GM23248 (cell line): ENCODE data around the gene C2CD4C. TPM values are rescaled to one million over a fixed set of nuclear protein-coding genes. Genes with fewer than 3 reads are reported as not detected.
"Not testable (repeated sequence)": the region's sequence is repeated elsewhere in the genome, so short reads cannot be mapped to it uniquely, and the experiment has no call there.

ENCODE experiments used
- DNase-seq: peaks from one replicate; pipeline ENCODE4 v3.0.0-alpha.2; 2015
- H2AFZ ChIP-seq: fragments of 200-600 bp; sonication (generic); 2 replicates; pipeline ENCODE4 v1.6.1; 2016; ENCODE audit warnings: antibody characterized with exemption
- H3F3A ChIP-seq: fragments of 200-600 bp; sonication (generic); 2 replicates; pipeline ENCODE4 v1.6.1; 2016; ENCODE audit warnings: mild to moderate bottlenecking, antibody characterized with exemption, mixed run types; ENCODE audit not compliant: insufficient read depth
- H3K27ac ChIP-seq: fragments of 200-600 bp; sonication (generic); 2 replicates; pipeline ENCODE4 v1.5.1; 2016; ENCODE audit warnings: mild to moderate bottlenecking
- H3K27me3 ChIP-seq: fragments of 200-600 bp; sonication (generic); replicated peaks from 2 replicates; pipeline ENCODE4 v1.6.1; 2016; ENCODE audit warnings: mild to moderate bottlenecking; ENCODE audit not compliant: insufficient read depth
- H3K36me3 ChIP-seq: fragments of 200-600 bp; sonication (generic); 2 replicates; pipeline ENCODE4 v1.6.1; 2016; ENCODE audit warnings: low read depth, mild to moderate bottlenecking
- H3K4me1 ChIP-seq: fragments of 200-600 bp; sonication (generic); 2 replicates; pipeline ENCODE4 v1.6.1; 2016; ENCODE audit warnings: mild to moderate bottlenecking; ENCODE audit not compliant: insufficient read depth
- H3K4me2 ChIP-seq: fragments of 200-600 bp; sonication (generic); one replicate; pipeline ENCODE4 v1.6.1; 2016; ENCODE audit warnings: mild to moderate bottlenecking; ENCODE audit not compliant: unreplicated experiment
- H3K4me3 ChIP-seq: fragments of 200-600 bp; sonication (generic); 2 replicates; pipeline ENCODE4 v1.5.1; 2016; ENCODE audit warnings: mild to moderate bottlenecking
- H3K79me2 ChIP-seq: fragments of 200-600 bp; sonication (generic); 2 replicates; pipeline ENCODE4 v1.6.1; 2016; ENCODE audit warnings: mild to moderate bottlenecking; ENCODE audit not compliant: insufficient read depth
- H3K9ac ChIP-seq: fragments of 200-600 bp; sonication (generic); 2 replicates; pipeline ENCODE4 v1.6.1; 2016; ENCODE audit warnings: mild to moderate bottlenecking
- H3K9me2 ChIP-seq: fragments of 200-600 bp; sonication (generic); 2 replicates; pipeline ENCODE4 v1.6.1; 2016; ENCODE audit warnings: mixed run types, mild to moderate bottlenecking, moderate library complexity; ENCODE audit not compliant: insufficient read depth
- H3K9me3 ChIP-seq: fragments of 200-600 bp; sonication (generic); one replicate; pipeline ENCODE4 v1.6.1; 2017; ENCODE audit warnings: low read depth
- H4K20me1 ChIP-seq: fragments of 200-600 bp; sonication (generic); 2 replicates; pipeline ENCODE4 v1.6.0; 2016; ENCODE audit not compliant: insufficient read depth
- EZH2 ChIP-seq: fragments of 200-600 bp; sonication (generic); IDR thresholded peaks from 2 replicates; pipeline ENCODE4 v1.6.1; 2018; ENCODE audit warnings: antibody characterized with exemption, mild to moderate bottlenecking; ENCODE audit not compliant: insufficient read depth, poor library complexity, severe bottlenecking
- EZH2phosphoT487 ChIP-seq: fragments of 200-600 bp; sonication (generic); IDR thresholded peaks from 2 replicates; pipeline ENCODE4 v1.6.1; 2018; ENCODE audit warnings: antibody characterized with exemption, moderate library complexity, mild to moderate bottlenecking, low read depth; ENCODE audit not compliant: insufficient read depth
- WGBS, 2 experiments: methylation state at CpG; one replicate each; pipeline ENCODE4 v1.1.6; 2015 to 2017; ENCODE audit warnings: low lambda C conversion rate in 2 of 2, low coverage in 1 of 2; ENCODE audit errors: missing lambda C conversion rate in 2 of 2; 5-methylcytosine and 5-hydroxymethylcytosine counted together
- in situ Hi-C: fragments of 300-500 bp; cut with MboI; formaldehyde crosslinking; loops from 2 replicates; pipeline ENCODE4 v1.15.0; 2020
- polyA plus RNA-seq: library from polyadenylated mRNA; unstranded; fragments of >200 nt; fragmentation: Nextera tagmentation; extraction: Ambion mirVana; gene quantifications from 2 replicates; pipeline ENCODE4 v1.2.1, GENCODE V29; 2016
- total RNA-seq: library from RNA; depleted of rRNA; stranded (reverse); fragments of >200 nt; shearing (Covaris generic); gene quantifications from 2 replicates; pipeline ENCODE4 v1.2.3, GENCODE V29; 2014

Gene C2CD4C
- total and polyA plus RNA-seq, 2 experiments from 2014 or later = 0.05 to 0.32 TPM

DNA sequence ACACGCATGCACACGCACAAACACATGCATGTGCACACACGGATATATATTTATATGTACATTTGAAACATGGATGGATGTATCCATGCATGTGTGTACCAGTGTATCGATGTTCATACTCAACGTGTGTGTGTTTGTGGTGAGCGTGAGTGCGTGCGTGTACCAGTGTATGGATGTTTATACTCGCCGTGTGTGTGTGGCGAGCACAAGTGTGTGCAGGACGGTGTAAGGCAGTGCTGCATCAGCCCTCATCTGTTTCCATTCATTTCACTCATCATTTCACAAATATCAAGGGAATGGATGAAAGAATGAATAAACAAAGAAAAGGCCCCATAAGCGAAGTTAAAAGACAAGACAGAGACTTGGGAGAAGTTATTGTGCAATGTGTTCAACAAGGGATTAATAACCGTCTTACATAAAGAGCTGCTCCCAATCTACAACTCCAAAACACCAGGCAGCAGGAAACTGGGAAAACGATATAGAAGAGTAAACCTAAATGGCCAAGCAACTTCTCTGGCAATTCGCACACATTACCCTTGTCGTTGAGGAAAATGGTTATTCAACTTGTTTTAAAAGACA is 42.7 kb downstream of the C2CD4C start:
- Histone ChIP-seq H3K9me3 (no peaks in the 10 kb centered on the region), H3K4me1 (no peaks in the 10 kb centered on the region), H3K9me2 (no peaks in the 10 kb centered on the region), H3K9ac (no peak overlapping the region), H3K36me3 (no peaks in the 10 kb centered on the region), H4K20me1 (no peaks in the 10 kb centered on the region), H3K27ac (no peak overlapping the region), H3F3A (no peaks in the 10 kb centered on the region), H3K4me2 (no peak overlapping the region), H3K4me3 (no peak overlapping the region), H3K27me3 (peaks cover 26% of the 10 kb centered on the region), H3K79me2 (no peaks in the 10 kb centered on the region), H2AFZ (no peak overlapping the region)
- whole genome bisulfite sequencing, 2 experiments = 76 to 77% methylated on average over 17 of the region's 17 CpGs
- no peak for DNase-seq
- TF ChIP-seq EZH2phosphoT487 (no peak), EZH2 (no peak)
- in situ Hi-C loops = no loop called here

DNA sequence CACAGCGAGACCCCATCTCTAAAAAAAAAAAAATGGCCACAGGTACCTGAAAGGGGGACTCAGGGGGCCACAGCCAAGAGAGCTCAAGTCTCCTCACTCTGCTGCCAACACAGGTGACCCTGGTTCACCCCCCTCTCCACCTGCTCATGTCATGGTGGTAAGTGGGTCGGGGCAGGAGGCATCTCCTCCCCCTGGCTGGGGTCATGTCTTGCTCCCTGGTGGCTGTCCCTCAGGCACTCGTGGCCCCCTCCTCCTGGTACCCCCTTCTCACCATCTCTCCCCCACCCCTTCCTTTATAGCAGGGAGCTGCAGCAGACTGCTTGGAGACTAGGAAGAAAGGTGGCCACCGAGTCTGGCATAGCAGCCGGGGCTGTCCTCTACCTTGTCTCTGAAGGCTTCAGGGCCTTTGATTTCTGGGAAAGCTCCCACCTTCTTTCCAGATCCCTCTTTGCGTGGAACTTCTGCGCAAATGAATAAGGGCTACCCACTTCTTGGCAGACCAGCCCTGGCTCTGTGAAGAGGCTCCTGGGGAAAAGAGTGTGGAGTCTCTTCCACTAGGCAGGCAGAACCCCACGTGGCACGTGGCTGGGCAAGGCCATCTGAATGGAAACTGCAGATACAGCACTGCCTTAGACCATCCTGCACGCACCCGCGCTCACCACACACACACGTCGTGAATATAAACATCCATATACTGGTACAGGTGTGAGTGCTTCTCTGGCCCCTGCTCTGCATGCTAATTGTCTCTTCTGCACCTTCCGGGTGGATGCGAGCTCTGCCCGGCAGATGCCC is 44.3 kb downstream of the C2CD4C start:
- Histone ChIP-seq H3K4me1 (no peaks in the 10 kb centered on the region), H3K27me3 (peaks cover 18% of the 10 kb centered on the region), H3K9ac (no peak overlapping the region), H3K79me2 (no peaks in the 10 kb centered on the region), H3K27ac (no peak overlapping the region), H3K4me2 (no peak overlapping the region), H3F3A (no peaks in the 10 kb centered on the region), H3K9me3 (no peaks in the 10 kb centered on the region), H4K20me1 (no peaks in the 10 kb centered on the region), H2AFZ (no peak overlapping the region), H3K36me3 (no peaks in the 10 kb centered on the region), H3K4me3 (no peak overlapping the region), H3K9me2 (no peaks in the 10 kb centered on the region)
- DNase-seq = no peak
- 58 to 60% methylated on average over 16 to 17 of the region's 17 CpGs for WGBS, 2 experiments
- TF ChIP-seq EZH2phosphoT487 (no peak), EZH2 (no peak)
- in situ Hi-C loops = no loop called here

DNA sequence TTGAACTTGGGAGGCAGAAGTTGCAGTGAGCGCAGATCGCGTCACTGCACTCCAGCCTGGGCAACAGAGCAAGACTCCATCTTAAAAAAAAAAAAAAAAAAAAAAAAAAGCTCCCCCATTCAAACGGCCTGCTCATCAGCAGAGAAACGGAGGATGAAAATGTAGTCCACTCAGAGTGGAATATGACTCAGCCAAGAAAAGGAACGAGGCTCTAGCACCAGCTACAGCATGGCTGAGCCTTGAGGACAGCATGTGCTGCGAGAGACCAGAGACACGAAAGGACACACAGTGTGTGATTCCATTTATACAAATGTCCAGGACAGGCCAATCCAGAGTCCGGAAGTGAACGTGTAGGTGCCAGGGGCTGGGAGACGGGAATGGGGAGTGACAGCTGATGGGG is 46.3 kb downstream of the C2CD4C start:
- DNase-seq = no peak
- Histone ChIP-seq H3K27ac (no peak overlapping the region), H3K9me2 (no peaks in the 10 kb centered on the region), H3K4me3 (no peak overlapping the region), H3K79me2 (no peaks in the 10 kb centered on the region), H2AFZ (no peak overlapping the region), H4K20me1 (no peaks in the 10 kb centered on the region), H3K36me3 (no peaks in the 10 kb centered on the region), H3F3A (no peaks in the 10 kb centered on the region), H3K27me3 (peaks cover 14% of the 10 kb centered on the region), H3K9me3 (no peaks in the 10 kb centered on the region), H3K4me1 (no peaks in the 10 kb centered on the region), H3K9ac (no peak overlapping the region), H3K4me2 (no peak overlapping the region)
- TF ChIP-seq EZH2 = no peak
- no peak for TF ChIP-seq EZH2phosphoT487
- WGBS, 2 experiments = 53 to 55% methylated on average over 10 to 11 of the region's 11 CpGs
- in situ Hi-C loops = no loop called here

DNA sequence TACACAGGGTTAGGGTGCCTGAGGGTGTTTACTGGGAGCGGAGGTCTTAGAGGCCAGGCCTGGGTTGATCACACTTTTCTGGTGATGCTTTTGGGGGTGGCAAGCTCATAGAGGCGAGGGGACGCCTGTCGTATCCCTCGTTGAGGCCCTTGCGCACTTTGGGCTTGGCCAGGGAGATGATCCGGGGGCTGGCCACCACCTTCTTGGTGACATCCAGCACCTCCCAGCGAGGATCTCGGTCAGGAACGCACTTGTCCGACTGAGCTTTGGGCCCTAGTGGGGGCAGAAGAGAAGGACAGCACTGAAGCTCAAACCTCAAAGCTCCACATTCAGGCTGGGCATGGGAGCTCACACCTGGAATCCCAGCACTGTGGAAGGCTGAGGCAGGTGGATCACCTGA is 46.8 kb downstream of the C2CD4C start:
- Histone ChIP-seq H3K36me3 (no peaks in the 10 kb centered on the region), H3K27me3 (peaks cover 8% of the 10 kb centered on the region), H3K9ac (no peak overlapping the region), H3K9me3 (no peaks in the 10 kb centered on the region), H3F3A (no peaks in the 10 kb centered on the region), H3K27ac (no peak overlapping the region), H3K4me3 (no peak overlapping the region), H4K20me1 (no peaks in the 10 kb centered on the region), H3K79me2 (no peaks in the 10 kb centered on the region), H3K4me1 (no peaks in the 10 kb centered on the region), H3K9me2 (no peaks in the 10 kb centered on the region), H3K4me2 (no peak overlapping the region), H2AFZ (no peak overlapping the region)
- TF ChIP-seq EZH2phosphoT487 = no peak
- no peak for TF ChIP-seq EZH2
- in situ Hi-C loops = no loop called here
- DNase-seq = no peak
- 76 to 82% methylated on average over 11 of the region's 11 CpGs for WGBS, 2 experiments

DNA sequence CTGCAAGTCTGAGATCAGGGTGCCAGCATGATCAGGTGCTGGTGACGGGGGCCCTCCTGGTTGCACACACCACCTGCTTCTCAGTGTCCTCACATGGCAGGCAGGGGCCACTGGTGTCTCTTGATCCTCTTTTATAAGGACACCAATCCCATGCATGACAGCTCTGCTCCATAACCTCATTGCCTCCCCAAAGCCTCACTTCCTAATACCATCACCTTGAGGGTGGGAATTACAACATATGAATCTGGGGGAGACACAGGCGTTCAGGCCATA is 49.4 kb downstream of the C2CD4C start:
- DNase-seq = no peak
- Histone ChIP-seq H3K36me3 (no peaks in the 10 kb centered on the region), H3K9ac (no peak overlapping the region), H3K27ac (no peak overlapping the region), H2AFZ (no peak overlapping the region), H3K27me3 (no peaks in the 10 kb centered on the region; the same call in 1 of the 2 replicates), H3K9me3 (no peaks in the 10 kb centered on the region), H4K20me1 (no peaks in the 10 kb centered on the region), H3K4me3 (no peak overlapping the region), H3K4me1 (no peaks in the 10 kb centered on the region), H3K4me2 (no peak overlapping the region), H3K9me2 (no peaks in the 10 kb centered on the region), H3K79me2 (no peaks in the 10 kb centered on the region), H3F3A (no peaks in the 10 kb centered on the region)
- 59 to 71% methylated on average over 2 of the region's 2 CpGs for WGBS, 2 experiments
- TF ChIP-seq EZH2phosphoT487 (no peak), EZH2 (no peak)
- in situ Hi-C loops = no loop called here

DNA sequence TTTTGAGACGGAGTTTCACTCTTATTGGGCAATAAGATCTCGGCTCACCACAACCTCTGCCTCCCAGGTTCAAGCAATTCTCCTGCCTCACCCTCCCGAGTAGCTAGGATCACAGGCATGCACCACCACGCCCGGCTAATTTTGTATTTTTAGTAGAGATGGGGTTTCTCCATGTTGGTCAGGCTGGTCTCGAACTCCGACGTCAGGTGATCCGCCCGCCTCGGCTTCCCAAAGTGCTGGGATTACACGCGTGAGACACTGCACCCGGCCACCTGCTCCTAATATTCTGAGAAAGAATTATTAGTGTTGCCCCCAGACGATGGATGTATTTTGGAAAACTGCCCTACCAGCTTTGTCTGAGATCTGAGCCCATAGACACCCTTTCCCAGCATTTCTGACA is 53.4 kb downstream of the C2CD4C start:
- H3K36me3 ChIP-seq, DNase-seq, H3F3A ChIP-seq, H3K9ac ChIP-seq, H3K4me3 ChIP-seq, H3K9me3 ChIP-seq, H2AFZ ChIP-seq, H3K79me2 ChIP-seq, H3K9me2 ChIP-seq, in situ Hi-C loops, H3K27ac ChIP-seq, H3K4me1 ChIP-seq, H4K20me1 ChIP-seq, H3K4me2 ChIP-seq, H3K27me3 ChIP-seq: not testable (repeated sequence)
- WGBS, 2 experiments = 77 to 79% methylated on average over 15 of the region's 15 CpGs
